MCF 10A (cell line): ENCODE data around the gene ZNF169. TPM values are rescaled to one million over a fixed set of nuclear protein-coding genes. Genes with fewer than 3 reads are reported as not detected.
A peak's percentile ranks its signal among the peaks of the same experiment; 100 is the strongest.
"Not testable (repeated sequence)": the region's sequence is repeated elsewhere in the genome, so short reads cannot be mapped to it uniquely, and the experiment has no call there.

Experiments
- BruUV-seq: library from RNA; stranded (reverse); fragments of 400-500 nt; replicated peaks from 2 replicates; lab custom pipeline; 2021; lab: Mats Ljungman, UMichigan
- CTCF ChIA-PET: fragments of 300-600 bp; sonication (Branson Sonifier 250); formaldehyde crosslinking; extraction: SDS; loops from one replicate; lab custom pipeline; 2021; ENCODE audit warnings: antibody characterized with exemption, inconsistent platforms; lab: Yijun Ruan, JAX
- POLR2A ChIA-PET: fragments of 300-600, 350-650 bp; sonication (Branson Sonifier 250); formaldehyde crosslinking; extraction: SDS; loops from one replicate; lab custom pipeline; 2020; ENCODE audit warnings: antibody characterized with exemption, inconsistent platforms; lab: Yijun Ruan, JAX
- DNase-seq: peaks from one replicate; pipeline ENCODE4 v3.0.0-alpha.2; 2018; ENCODE audit not compliant: unreplicated experiment
- H3K27ac Mint-ChIP-seq: one replicate; pipeline ENCODE4 v1.8.0; 2022; ENCODE audit warnings: mild to moderate bottlenecking, low read depth, mixed read lengths; ENCODE audit not compliant: unreplicated experiment
- H3K27me3 Mint-ChIP-seq: one replicate; pipeline ENCODE4 v1.8.0; 2022; ENCODE audit warnings: mixed read lengths; ENCODE audit not compliant: insufficient read depth, unreplicated experiment
- H3K36me3 Mint-ChIP-seq: one replicate; pipeline ENCODE4 v1.8.0; 2022; ENCODE audit warnings: mild to moderate bottlenecking, moderate library complexity, mixed read lengths; ENCODE audit not compliant: insufficient read depth, unreplicated experiment
- H3K4me1 Mint-ChIP-seq: one replicate; pipeline ENCODE4 v1.8.0; 2022; ENCODE audit warnings: mixed read lengths; ENCODE audit not compliant: insufficient read depth, unreplicated experiment
- H3K4me3 Mint-ChIP-seq: one replicate; pipeline ENCODE4 v1.8.0; 2022; ENCODE audit warnings: mild to moderate bottlenecking, moderate library complexity, mixed read lengths; ENCODE audit not compliant: unreplicated experiment
- H3K9me3 Mint-ChIP-seq: one replicate; pipeline ENCODE4 v1.8.0; 2022; ENCODE audit warnings: mixed read lengths; ENCODE audit not compliant: unreplicated experiment
- intact Hi-C: fragments of 100-400 bp; cut with micrococcal nuclease; formaldehyde crosslinking; loops from 2 replicates; pipeline ENCODE4 v1.14.1; 2022
- total RNA-seq: library from RNA; stranded (reverse); gene quantifications from 2 replicates; pipeline ENCODE4 v1.2.3, GENCODE V29; 2022
- TF ChIP-seq, protein P1 (sequence below): fragments of 200-600 bp; IDR thresholded peaks from one replicate; pipeline ENCODE4 v1.8.0; 2022; ENCODE audit warnings: antibody characterized with exemption, mild to moderate bottlenecking; ENCODE audit not compliant: unreplicated experiment

ZNF169 gene
- total RNA-seq, 1 experiment from 2014 or later, result 3.9 TPM

DNA sequence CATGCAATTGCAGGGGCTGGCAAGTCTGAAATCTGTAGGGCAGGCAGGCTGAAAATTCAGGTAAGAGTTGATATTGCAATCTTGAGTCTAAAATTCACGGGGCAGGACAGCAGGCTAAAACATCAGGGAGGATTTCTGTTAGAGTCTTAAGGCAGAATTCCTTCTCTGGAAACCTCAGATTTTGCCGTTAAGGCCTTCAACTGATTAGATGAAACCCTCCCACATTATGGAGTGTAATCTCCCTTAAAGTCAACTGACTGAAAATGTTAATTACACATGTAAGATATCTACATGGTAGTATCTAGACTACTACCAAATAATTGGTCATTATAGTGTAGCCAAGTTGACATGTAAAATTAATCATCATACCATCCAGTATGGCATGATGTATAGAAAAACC is 3.1 kb upstream of the ZNF169 start:
- H3K4me1 Mint-ChIP-seq, result peaks cover 4% of the 10 kb centered on the region
- H3K36me3 Mint-ChIP-seq, result peaks cover 8% of the 10 kb centered on the region
- H3K9me3 Mint-ChIP-seq, result no peaks in the 10 kb centered on the region
- POLR2A ChIA-PET, result no interaction called here
- peaks cover 27% of the 10 kb centered on the region for H3K27me3 Mint-ChIP-seq
- BruUV-seq, result no TSS peak
- TF ChIP-seq, protein P1, sequence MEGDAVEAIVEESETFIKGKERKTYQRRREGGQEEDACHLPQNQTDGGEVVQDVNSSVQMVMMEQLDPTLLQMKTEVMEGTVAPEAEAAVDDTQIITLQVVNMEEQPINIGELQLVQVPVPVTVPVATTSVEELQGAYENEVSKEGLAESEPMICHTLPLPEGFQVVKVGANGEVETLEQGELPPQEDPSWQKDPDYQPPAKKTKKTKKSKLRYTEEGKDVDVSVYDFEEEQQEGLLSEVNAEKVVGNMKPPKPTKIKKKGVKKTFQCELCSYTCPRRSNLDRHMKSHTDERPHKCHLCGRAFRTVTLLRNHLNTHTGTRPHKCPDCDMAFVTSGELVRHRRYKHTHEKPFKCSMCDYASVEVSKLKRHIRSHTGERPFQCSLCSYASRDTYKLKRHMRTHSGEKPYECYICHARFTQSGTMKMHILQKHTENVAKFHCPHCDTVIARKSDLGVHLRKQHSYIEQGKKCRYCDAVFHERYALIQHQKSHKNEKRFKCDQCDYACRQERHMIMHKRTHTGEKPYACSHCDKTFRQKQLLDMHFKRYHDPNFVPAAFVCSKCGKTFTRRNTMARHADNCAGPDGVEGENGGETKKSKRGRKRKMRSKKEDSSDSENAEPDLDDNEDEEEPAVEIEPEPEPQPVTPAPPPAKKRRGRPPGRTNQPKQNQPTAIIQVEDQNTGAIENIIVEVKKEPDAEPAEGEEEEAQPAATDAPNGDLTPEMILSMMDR, result no peak
- H3K27ac Mint-ChIP-seq, result no peak overlapping the region
- H3K4me3 Mint-ChIP-seq, result no peak overlapping the region
- DNase-seq, result no peak
- CTCF ChIA-PET, result interaction anchor here (0.9 kb wide), 1 partner anchor 42 kb away, joined by 4 read pairs; no protein-coding TSS in a partner anchor
- intact Hi-C loops, result no loop called here

DNA sequence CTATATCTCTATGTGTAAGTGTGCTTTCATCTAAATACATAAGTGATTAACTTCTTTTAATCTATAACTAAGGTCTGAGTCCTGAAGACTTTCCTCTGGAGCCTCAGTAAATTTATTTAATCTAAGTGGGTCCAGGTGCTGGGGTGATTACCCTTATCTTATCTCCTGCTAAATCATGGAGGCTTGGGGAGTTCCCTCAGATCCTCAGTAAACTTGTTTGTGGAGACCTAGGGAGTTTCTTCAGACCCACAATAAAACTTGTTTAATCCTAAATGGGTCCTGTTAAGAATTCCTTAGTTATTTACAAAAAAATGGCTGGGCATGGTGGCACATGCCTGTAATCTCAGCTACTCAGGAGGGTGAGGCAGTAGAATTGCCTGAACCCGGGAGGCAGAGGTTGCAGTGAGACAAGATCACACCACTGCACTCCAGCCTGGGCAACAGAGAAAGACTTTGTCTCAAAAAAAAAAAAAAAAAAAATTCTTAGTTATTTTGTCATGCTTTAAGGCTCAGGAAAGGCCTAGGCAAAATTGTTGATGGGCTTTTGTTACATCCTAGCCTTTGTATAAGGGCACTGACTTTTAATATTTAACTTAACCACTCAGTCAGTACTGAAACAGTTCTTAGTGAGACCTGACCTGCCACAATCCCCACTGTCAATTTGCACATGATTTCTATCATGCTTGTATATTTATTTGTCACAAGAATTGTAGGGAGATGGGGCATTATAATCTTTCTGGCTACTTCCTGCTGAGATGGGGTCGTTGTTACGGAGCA is 6.7 kb downstream of the ZNF169 start:
- POLR2A ChIA-PET, intact Hi-C loops, H3K27ac Mint-ChIP-seq, DNase-seq, BruUV-seq, H3K27me3 Mint-ChIP-seq, H3K4me1 Mint-ChIP-seq, H3K9me3 Mint-ChIP-seq, H3K4me3 Mint-ChIP-seq, H3K36me3 Mint-ChIP-seq: not testable (repeated sequence)
- CTCF ChIA-PET, result interaction anchor here (0.6 to 0.7 kb wide), 2 partner anchors 19 to 26 kb away, joined by 3 to 4 read pairs; no protein-coding TSS in a partner anchor

DNA sequence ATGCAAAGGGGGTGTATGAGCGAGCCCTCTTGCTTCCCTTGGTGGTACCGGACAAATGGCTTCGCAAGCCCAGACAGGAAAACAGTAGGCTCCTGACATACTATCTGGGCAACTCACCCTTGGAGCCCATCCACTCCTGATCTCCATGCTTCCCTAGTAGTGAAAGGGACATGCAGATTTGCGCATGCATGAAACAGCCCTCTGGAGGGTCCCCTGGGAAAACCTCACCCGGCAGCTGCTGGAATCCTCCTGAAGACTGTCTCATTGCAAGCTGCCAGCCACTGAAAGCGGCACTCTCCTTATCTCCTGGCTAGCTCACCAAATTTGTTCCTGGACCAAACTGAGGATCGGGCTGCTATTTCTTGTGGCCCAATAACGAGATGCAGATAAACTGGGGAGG is 10.2 kb downstream of the ZNF169 start:
- no TSS peak for BruUV-seq
- CTCF ChIA-PET, result interaction anchor here (0.6 kb wide), 2 partner anchors 899 to 1317 kb away, joined by 3 to 4 read pairs; no protein-coding TSS in a partner anchor
- H3K4me1 Mint-ChIP-seq, result no peaks in the 10 kb centered on the region
- TF ChIP-seq, protein P1, result no peak
- H3K4me3 Mint-ChIP-seq, result no peak overlapping the region
- H3K36me3 Mint-ChIP-seq, result no peaks in the 10 kb centered on the region
- H3K27ac Mint-ChIP-seq, result no peak overlapping the region
- no peaks in the 10 kb centered on the region for H3K9me3 Mint-ChIP-seq
- POLR2A ChIA-PET, result interaction anchor here (0.5 kb wide), 1 partner anchor 11 kb away, joined by 3 read pairs; no protein-coding TSS in a partner anchor
- no peaks in the 10 kb centered on the region for H3K27me3 Mint-ChIP-seq
- intact Hi-C loops, result no loop called here
- DNase-seq, result no peak

DNA sequence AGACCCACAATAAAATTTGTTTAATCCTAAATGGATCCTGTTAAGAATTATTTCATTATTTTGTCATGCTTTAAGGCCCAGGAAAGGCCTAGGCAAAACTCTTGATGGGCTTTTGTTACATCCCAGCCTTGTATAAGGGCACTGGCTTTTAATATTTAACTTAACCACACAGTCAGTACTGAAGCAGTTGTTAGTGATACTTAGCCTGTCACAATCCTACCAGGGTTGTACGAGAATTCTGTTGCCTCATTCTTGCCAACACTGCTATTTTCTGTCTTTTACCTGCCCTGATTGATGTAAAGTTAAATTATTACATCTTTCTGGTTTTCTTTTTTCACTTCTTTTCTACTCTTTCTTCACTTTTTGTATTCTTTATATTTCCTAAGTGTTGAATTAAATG is 10.9 kb downstream of the ZNF169 start:
- H3K27me3 Mint-ChIP-seq, result no peaks in the 10 kb centered on the region
- intact Hi-C loops, result no loop called here
- no peak overlapping the region for H3K27ac Mint-ChIP-seq
- no peak overlapping the region for H3K4me3 Mint-ChIP-seq
- no TSS peak for BruUV-seq
- no peak for DNase-seq
- no peaks in the 10 kb centered on the region for H3K4me1 Mint-ChIP-seq
- H3K9me3 Mint-ChIP-seq, result no peaks in the 10 kb centered on the region
- TF ChIP-seq, protein P1, result no peak
- no peaks in the 10 kb centered on the region for H3K36me3 Mint-ChIP-seq
- ChIA-PET CTCF (no interaction called here), POLR2A (no interaction called here)

DNA sequence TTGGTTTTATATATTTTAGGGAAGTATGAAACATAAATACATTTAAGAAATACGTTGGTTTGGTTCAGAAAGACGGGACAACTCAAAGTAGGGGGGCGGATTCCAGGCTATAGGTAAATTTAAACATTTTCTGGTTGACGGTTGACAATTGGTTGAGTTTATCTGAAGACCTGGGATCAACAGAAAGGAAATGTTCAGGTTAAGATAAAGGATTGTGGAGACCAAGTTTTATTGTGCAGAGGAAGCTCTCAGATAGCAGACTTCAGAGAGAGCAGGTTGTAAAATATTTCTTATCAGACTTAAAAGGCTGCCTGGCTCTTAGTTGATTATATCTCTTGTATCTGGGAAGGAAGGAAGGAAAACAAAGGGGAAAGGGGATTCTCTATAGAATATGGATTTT is 17.9 kb downstream of the ZNF169 start:
- Mint-ChIP-seq H3K36me3 (peaks cover 33% of the 10 kb centered on the region), H3K9me3 (peaks cover 16% of the 10 kb centered on the region), H3K27ac (peak overlapping the region; percentile 61), H3K4me1 (peaks cover 11% of the 10 kb centered on the region)
- intact Hi-C loops, BruUV-seq, CTCF ChIA-PET, H3K4me3 Mint-ChIP-seq, DNase-seq, POLR2A ChIA-PET, H3K27me3 Mint-ChIP-seq: not testable (repeated sequence)
